Measurements from ENCODE around the gene C1orf105. TPM values are rescaled to one million over a fixed set of nuclear protein-coding genes. Genes with fewer than 3 reads are reported as not detected.

Gene C1orf105
- total and polyA plus RNA-seq, 2 of the 13 experiments (the other 11 are each of a cell fraction or from before 2014, with no cell fraction given): 0.15 to 0.45 TPM

DNA sequence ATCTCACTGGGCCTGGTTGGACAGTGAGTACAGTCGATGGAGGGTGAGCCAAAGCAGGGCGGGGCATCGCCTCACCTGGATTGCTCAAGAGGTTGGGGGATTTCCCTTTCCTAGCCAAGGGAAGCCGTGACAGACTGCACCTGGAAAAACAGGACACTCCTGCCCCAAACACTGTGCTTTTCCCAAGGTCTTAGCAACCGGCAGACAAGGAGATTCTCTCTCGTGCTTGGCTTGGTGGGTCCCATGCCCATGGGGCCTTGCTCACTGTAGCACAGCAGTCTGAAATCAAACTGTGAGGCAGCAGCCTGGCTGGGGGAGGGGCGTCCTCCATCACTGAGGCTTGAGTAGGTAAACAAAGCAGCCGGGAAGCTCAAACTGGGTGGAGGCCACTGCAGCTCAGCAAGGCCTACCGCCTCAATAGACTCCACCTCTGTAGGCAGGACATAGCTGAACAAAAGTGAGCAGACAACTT lies 11.3 kb downstream of the C1orf105 start (continued):
- TF ChIP-seq FOXA1 (IDR thresholded peaks at IDR 0.05): no peak
- TF ChIP-seq FOXA1 (CRISPR knock-in tag; IDR thresholded peaks at IDR 0.05): peak; percentile 70; the same call in 1 of the 2 replicates
- TF ChIP-seq FOXA3 (CRISPR knock-in tag; IDR thresholded peaks at IDR 0.05): peak; percentile 53
- TF ChIP-seq ZNF883 (CRISPR knock-in tag; IDR thresholded peaks at IDR 0.05; ENCODE audit: not compliant biosample characterization): no peak
- TF ChIP-seq, protein P1, sequence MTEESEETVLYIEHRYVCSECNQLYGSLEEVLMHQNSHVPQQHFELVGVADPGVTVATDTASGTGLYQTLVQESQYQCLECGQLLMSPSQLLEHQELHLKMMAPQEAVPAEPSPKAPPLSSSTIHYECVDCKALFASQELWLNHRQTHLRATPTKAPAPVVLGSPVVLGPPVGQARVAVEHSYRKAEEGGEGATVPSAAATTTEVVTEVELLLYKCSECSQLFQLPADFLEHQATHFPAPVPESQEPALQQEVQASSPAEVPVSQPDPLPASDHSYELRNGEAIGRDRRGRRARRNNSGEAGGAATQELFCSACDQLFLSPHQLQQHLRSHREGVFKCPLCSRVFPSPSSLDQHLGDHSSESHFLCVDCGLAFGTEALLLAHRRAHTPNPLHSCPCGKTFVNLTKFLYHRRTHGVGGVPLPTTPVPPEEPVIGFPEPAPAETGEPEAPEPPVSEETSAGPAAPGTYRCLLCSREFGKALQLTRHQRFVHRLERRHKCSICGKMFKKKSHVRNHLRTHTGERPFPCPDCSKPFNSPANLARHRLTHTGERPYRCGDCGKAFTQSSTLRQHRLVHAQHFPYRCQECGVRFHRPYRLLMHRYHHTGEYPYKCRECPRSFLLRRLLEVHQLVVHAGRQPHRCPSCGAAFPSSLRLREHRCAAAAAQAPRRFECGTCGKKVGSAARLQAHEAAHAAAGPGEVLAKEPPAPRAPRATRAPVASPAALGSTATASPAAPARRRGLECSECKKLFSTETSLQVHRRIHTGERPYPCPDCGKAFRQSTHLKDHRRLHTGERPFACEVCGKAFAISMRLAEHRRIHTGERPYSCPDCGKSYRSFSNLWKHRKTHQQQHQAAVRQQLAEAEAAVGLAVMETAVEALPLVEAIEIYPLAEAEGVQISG (CRISPR knock-in tag; IDR thresholded peaks at IDR 0.05): peak; percentile 4; the same call in 1 of the 2 replicates
- TF ChIP-seq SOX6 (IDR thresholded peaks at IDR 0.05): no peak
- peak; percentile 37 for TF ChIP-seq SOX6 (CRISPR knock-in tag; IDR thresholded peaks at IDR 0.05)
- TF ChIP-seq, protein P2, sequence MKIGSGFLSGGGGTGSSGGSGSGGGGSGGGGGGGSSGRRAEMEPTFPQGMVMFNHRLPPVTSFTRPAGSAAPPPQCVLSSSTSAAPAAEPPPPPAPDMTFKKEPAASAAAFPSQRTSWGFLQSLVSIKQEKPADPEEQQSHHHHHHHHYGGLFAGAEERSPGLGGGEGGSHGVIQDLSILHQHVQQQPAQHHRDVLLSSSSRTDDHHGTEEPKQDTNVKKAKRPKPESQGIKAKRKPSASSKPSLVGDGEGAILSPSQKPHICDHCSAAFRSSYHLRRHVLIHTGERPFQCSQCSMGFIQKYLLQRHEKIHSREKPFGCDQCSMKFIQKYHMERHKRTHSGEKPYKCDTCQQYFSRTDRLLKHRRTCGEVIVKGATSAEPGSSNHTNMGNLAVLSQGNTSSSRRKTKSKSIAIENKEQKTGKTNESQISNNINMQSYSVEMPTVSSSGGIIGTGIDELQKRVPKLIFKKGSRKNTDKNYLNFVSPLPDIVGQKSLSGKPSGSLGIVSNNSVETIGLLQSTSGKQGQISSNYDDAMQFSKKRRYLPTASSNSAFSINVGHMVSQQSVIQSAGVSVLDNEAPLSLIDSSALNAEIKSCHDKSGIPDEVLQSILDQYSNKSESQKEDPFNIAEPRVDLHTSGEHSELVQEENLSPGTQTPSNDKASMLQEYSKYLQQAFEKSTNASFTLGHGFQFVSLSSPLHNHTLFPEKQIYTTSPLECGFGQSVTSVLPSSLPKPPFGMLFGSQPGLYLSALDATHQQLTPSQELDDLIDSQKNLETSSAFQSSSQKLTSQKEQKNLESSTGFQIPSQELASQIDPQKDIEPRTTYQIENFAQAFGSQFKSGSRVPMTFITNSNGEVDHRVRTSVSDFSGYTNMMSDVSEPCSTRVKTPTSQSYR (CRISPR knock-in tag; IDR thresholded peaks at IDR 0.05; ENCODE audit: borderline replicate concordance): peak; percentile 90
- no peak for TF ChIP-seq HES4 (CRISPR knock-in tag; IDR thresholded peaks at IDR 0.05; ENCODE audit: borderline replicate concordance)
- 0 out of 2 replicates have a peak, but pooled peaks have one; percentile 48 for TF ChIP-seq KDM5B (CRISPR knock-in tag; IDR thresholded peaks at IDR 0.05; ENCODE audit: borderline replicate concordance)
- TF ChIP-seq, protein P3, sequence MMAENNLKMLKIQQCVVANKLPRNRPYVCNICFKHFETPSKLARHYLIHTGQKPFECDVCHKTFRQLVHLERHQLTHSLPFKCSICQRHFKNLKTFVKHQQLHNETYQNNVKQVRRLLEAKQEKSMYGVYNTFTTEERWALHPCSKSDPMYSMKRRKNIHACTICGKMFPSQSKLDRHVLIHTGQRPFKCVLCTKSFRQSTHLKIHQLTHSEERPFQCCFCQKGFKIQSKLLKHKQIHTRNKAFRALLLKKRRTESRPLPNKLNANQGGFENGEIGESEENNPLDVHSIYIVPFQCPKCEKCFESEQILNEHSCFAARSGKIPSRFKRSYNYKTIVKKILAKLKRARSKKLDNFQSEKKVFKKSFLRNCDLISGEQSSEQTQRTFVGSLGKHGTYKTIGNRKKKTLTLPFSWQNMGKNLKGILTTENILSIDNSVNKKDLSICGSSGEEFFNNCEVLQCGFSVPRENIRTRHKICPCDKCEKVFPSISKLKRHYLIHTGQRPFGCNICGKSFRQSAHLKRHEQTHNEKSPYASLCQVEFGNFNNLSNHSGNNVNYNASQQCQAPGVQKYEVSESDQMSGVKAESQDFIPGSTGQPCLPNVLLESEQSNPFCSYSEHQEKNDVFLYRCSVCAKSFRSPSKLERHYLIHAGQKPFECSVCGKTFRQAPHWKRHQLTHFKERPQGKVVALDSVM (CRISPR knock-in tag; IDR thresholded peaks at IDR 0.05): peak; percentile 71; the same call in 1 of the 2 replicates
- TF ChIP-seq, protein P4, sequence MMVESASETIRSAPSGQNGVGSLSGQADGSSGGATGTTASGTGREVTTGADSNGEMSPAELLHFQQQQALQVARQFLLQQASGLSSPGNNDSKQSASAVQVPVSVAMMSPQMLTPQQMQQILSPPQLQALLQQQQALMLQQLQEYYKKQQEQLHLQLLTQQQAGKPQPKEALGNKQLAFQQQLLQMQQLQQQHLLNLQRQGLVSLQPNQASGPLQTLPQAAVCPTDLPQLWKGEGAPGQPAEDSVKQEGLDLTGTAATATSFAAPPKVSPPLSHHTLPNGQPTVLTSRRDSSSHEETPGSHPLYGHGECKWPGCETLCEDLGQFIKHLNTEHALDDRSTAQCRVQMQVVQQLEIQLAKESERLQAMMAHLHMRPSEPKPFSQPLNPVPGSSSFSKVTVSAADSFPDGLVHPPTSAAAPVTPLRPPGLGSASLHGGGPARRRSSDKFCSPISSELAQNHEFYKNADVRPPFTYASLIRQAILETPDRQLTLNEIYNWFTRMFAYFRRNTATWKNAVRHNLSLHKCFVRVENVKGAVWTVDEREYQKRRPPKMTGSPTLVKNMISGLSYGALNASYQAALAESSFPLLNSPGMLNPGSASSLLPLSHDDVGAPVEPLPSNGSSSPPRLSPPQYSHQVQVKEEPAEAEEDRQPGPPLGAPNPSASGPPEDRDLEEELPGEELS (CRISPR knock-in tag; IDR thresholded peaks at IDR 0.05): 0 out of 2 replicates have a peak, but pooled peaks have one; percentile 4
- TF ChIP-seq, protein P5, sequence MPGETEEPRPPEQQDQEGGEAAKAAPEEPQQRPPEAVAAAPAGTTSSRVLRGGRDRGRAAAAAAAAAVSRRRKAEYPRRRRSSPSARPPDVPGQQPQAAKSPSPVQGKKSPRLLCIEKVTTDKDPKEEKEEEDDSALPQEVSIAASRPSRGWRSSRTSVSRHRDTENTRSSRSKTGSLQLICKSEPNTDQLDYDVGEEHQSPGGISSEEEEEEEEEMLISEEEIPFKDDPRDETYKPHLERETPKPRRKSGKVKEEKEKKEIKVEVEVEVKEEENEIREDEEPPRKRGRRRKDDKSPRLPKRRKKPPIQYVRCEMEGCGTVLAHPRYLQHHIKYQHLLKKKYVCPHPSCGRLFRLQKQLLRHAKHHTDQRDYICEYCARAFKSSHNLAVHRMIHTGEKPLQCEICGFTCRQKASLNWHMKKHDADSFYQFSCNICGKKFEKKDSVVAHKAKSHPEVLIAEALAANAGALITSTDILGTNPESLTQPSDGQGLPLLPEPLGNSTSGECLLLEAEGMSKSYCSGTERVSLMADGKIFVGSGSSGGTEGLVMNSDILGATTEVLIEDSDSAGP (CRISPR knock-in tag; IDR thresholded peaks at IDR 0.05; ENCODE audit: borderline replicate concordance): 0 out of 2 replicates have a peak, but pooled peaks have one; percentile 34

Data from HepG2 (cell line).